ENCODE data around the gene CDC25A. TPM values are rescaled to one million over a fixed set of nuclear protein-coding genes. Genes with fewer than 3 reads are reported as not detected.
A peak's percentile ranks its signal among the peaks of the same experiment; 100 is the strongest.

The CDC25A gene
- total RNA-seq, 1 experiment from 2014 or later: 12.8 TPM

GRCh38 chr3:48232734-48233133 lies 44.5 kb upstream of the CDC25A start:
- H3K27ac ChIP-seq (ENCODE audit: low read length): no peak overlapping the region

DNA sequence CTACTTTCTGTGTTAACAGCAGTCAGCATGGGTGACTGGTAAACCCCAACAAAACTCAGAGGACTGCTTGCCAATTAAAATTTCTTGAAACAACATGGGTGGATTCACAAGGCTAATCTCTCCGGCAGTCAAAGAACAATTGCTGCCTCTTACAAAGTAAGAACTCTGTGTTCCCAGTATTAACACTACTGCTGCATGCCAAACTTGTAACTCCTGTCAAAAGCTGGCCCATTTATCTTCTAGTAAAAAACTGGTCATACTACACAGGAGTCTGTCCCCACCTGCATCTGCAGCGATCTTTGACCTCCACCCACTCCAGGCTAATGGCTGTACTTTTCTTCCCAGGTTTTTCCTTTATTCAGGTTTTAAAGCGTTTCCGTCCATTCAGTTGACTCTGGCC lies 44.0 kb upstream of the CDC25A start:
- H3K9me3 ChIP-seq (ENCODE audit: control insufficient read depth, insufficient read depth, low read depth, low read length): no peaks in the 10 kb centered on the region
- intact Hi-C loops (cut with micrococcal nuclease; ENCODE audit: unreplicated experiment): no loop called here
- no TSS peak for BruUV-seq (replicated peaks)

More at GRCh38 chr3:48232734-48233133, 44.5 kb upstream of the CDC25A start:
- Histone ChIP-seq H3K27me3 (ENCODE audit: control insufficient read depth, insufficient read depth, low read length) (no peaks in the 10 kb centered on the region), H3K4me1 (ENCODE audit: control insufficient read depth, insufficient read depth, low read length) (no peaks in the 10 kb centered on the region), H3K4me3 (ENCODE audit: low read depth in 2 of 2, low read length in 2 of 2) (no peak overlapping the region), H3K36me3 (ENCODE audit: control insufficient read depth, insufficient read depth, low read length) (no peaks in the 10 kb centered on the region), H3K9me3 (ENCODE audit: control insufficient read depth, insufficient read depth, low read depth, low read length) (no peaks in the 10 kb centered on the region)
- intact Hi-C loops (cut with micrococcal nuclease; ENCODE audit: unreplicated experiment) (no loop called here), in situ Hi-C loops (cut with HindIII; ENCODE audit: low pct_unique_long_range_greater_than_20kb, low sequenced_read_pairs) (no loop called here)
- no peak; the same call in none of the 2 replicates for TF ChIP-seq CTCF (IDR thresholded peaks at IDR 0.05)
- TF ChIP-seq TCF7L2 (IDR thresholded peaks at IDR 0.05; ENCODE audit: low read depth, low read length): no peak
- TF ChIP-seq SIN3A (IDR thresholded peaks at IDR 0.05; ENCODE audit: borderline replicate concordance, insufficient read depth, low read depth, low read length): no peak
- TF ChIP-seq POLR2AphosphoS5 (IDR thresholded peaks at IDR 0.05; ENCODE audit: low read depth, low read length): no peak
- TF ChIP-seq, protein P1, sequence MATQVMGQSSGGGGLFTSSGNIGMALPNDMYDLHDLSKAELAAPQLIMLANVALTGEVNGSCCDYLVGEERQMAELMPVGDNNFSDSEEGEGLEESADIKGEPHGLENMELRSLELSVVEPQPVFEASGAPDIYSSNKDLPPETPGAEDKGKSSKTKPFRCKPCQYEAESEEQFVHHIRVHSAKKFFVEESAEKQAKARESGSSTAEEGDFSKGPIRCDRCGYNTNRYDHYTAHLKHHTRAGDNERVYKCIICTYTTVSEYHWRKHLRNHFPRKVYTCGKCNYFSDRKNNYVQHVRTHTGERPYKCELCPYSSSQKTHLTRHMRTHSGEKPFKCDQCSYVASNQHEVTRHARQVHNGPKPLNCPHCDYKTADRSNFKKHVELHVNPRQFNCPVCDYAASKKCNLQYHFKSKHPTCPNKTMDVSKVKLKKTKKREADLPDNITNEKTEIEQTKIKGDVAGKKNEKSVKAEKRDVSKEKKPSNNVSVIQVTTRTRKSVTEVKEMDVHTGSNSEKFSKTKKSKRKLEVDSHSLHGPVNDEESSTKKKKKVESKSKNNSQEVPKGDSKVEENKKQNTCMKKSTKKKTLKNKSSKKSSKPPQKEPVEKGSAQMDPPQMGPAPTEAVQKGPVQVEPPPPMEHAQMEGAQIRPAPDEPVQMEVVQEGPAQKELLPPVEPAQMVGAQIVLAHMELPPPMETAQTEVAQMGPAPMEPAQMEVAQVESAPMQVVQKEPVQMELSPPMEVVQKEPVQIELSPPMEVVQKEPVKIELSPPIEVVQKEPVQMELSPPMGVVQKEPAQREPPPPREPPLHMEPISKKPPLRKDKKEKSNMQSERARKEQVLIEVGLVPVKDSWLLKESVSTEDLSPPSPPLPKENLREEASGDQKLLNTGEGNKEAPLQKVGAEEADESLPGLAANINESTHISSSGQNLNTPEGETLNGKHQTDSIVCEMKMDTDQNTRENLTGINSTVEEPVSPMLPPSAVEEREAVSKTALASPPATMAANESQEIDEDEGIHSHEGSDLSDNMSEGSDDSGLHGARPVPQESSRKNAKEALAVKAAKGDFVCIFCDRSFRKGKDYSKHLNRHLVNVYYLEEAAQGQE (IDR thresholded peaks at IDR 0.05; ENCODE audit: insufficient read depth in 1 of 2, low read depth in 2 of 2, low read length in 1 of 2): no peak
- peak; percentile 94 for ATAC-seq
- POLR2A ChIA-PET: no interaction called here
- CTCF ChIA-PET: no interaction called here
- no TSS peak for BruUV-seq (replicated peaks)
- DNase-seq (ENCODE audit: low read depth, low spot score): no peak

More for the DNA sequence above, 44.0 kb upstream of the CDC25A start:
- no peak overlapping the region for H3K4me3 ChIP-seq (ENCODE audit: low read depth in 2 of 2, low read length in 2 of 2)
- POLR2A ChIA-PET: no interaction called here
- in situ Hi-C loops (cut with HindIII; ENCODE audit: low pct_unique_long_range_greater_than_20kb, low sequenced_read_pairs): no loop called here
- no peak overlapping the region for H3K27ac ChIP-seq (ENCODE audit: low read length)
- no peak for DNase-seq (ENCODE audit: low read depth, low spot score)
- no peaks in the 10 kb centered on the region for H3K4me1 ChIP-seq (ENCODE audit: control insufficient read depth, insufficient read depth, low read length)
- TF ChIP-seq CTCF (IDR thresholded peaks at IDR 0.05): no peak
- no peak for TF ChIP-seq SIN3A (IDR thresholded peaks at IDR 0.05; ENCODE audit: borderline replicate concordance, insufficient read depth, low read depth, low read length)
- TF ChIP-seq POLR2AphosphoS5 (IDR thresholded peaks at IDR 0.05; ENCODE audit: low read depth, low read length): no peak
- TF ChIP-seq, protein P1 (IDR thresholded peaks at IDR 0.05; ENCODE audit: insufficient read depth in 1 of 2, low read depth in 2 of 2, low read length in 1 of 2): no peak
- no peak for TF ChIP-seq TCF7L2 (IDR thresholded peaks at IDR 0.05; ENCODE audit: low read depth, low read length)
- no peaks in the 10 kb centered on the region for H3K36me3 ChIP-seq (ENCODE audit: control insufficient read depth, insufficient read depth, low read length)
- ATAC-seq: no peak
- CTCF ChIA-PET: no interaction called here
- H3K27me3 ChIP-seq (ENCODE audit: control insufficient read depth, insufficient read depth, low read length): no peaks in the 10 kb centered on the region

All from Panc1 (cell line).